HEK293 (cell line): ENCODE results near the gene CACNB3.

Source experiments
- SCRT1 ChIP-seq: fragments of 450-650 bp; formaldehyde crosslinking; IDR thresholded peaks from 2 replicates; pipeline ENCODE4 v1.5.1; 2016; ENCODE audit warnings: missing biosample characterization, missing genetic modification characterization, borderline replicate concordance
- ZNF211 ChIP-seq: fragments of 450-650 bp; formaldehyde crosslinking; IDR thresholded peaks from 2 replicates; pipeline ENCODE4 v1.5.1; 2016; ENCODE audit warnings: low read depth, missing biosample characterization, missing genetic modification characterization
- ZNF416 ChIP-seq: fragments of 450-650 bp; formaldehyde crosslinking; IDR thresholded peaks from 2 replicates; pipeline ENCODE4 v1.5.1; 2016; ENCODE audit warnings: missing biosample characterization, missing genetic modification characterization
- ZNF707 ChIP-seq: fragments of 450-650 bp; formaldehyde crosslinking; IDR thresholded peaks from 2 replicates; pipeline ENCODE4 v1.5.1; 2016; ENCODE audit warnings: missing biosample characterization, missing genetic modification characterization
- ZNF747 ChIP-seq: fragments of 450-650 bp; formaldehyde crosslinking; IDR thresholded peaks from 2 replicates; pipeline ENCODE4 v1.5.1; 2016; ENCODE audit warnings: missing biosample characterization, missing genetic modification characterization
- TF ChIP-seq, protein P1 (sequence below): sonication (generic); formaldehyde crosslinking; IDR thresholded peaks from 2 replicates; pipeline ENCODE4 v1.8.1; 2022; ENCODE audit warnings: mild to moderate bottlenecking, moderate library complexity, missing genetic modification reagents

DNA sequence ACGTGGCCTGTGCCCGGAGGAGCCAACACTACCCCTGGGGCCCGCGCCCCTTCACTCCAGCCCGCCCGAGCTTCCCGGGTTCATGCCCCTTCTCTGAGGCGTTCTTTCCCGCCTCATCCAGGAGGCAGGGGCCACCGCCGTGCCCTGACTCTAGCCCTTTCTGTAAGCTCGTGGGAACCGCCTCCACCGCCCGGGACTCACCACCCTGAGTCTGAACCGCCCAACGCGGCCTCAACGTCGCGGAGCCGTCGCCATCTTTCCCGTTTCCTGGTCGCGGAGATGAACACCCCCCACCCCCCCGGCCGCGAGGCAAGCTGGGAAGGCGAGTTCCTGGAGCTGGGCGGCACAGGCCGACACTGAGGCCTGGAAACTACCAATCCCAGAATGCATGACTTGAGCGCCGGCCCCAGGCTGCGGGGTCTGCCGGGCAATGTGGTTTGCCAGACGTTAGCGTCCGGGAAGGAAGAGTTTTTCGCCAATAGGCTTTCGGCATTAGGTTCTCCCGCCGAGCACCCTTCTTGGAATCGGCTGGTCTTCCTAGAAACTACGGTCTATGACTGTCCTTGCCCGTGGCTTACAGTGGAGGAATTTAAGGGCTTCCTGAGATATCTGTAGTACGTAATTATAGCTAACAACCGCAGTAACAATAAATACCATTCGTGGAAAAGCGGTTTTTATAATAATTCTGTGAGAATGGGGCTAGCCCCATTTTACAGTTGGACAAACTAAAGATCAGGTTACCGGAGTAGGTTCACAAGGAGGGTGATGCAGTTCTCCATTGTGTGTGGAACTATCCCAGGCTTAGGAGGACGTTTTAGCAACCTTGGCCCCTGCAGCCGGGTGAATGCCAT is 33.8 kb downstream of the CACNB3 start, which contains the start of gene DDX23:
- TF ChIP-seq ZNF747 = no peak
- TF ChIP-seq, protein P1, sequence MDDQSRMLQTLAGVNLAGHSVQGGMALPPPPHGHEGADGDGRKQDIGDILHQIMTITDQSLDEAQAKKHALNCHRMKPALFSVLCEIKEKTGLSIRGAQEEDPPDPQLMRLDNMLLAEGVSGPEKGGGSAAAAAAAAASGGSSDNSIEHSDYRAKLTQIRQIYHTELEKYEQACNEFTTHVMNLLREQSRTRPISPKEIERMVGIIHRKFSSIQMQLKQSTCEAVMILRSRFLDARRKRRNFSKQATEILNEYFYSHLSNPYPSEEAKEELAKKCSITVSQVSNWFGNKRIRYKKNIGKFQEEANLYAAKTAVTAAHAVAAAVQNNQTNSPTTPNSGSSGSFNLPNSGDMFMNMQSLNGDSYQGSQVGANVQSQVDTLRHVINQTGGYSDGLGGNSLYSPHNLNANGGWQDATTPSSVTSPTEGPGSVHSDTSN (CRISPR knock-in tag) = no peak
- no peak for TF ChIP-seq ZNF707
- TF ChIP-seq ZNF211 (tag by site-specific recombination) = no peak
- no peak for TF ChIP-seq ZNF416
- TF ChIP-seq SCRT1 = no peak
